Activated T-cell treated with anti-CD3 and anti-CD28 coated beads for 1 hour (primary cell): ENCODE results near the gene IGLON5.

ENCODE experiments used
- DNase-seq: peaks from one replicate; pipeline ENCODE4 v3.0.0-alpha.2; 2020; ENCODE audit warnings: low read depth

Gene IGLON5

DNA sequence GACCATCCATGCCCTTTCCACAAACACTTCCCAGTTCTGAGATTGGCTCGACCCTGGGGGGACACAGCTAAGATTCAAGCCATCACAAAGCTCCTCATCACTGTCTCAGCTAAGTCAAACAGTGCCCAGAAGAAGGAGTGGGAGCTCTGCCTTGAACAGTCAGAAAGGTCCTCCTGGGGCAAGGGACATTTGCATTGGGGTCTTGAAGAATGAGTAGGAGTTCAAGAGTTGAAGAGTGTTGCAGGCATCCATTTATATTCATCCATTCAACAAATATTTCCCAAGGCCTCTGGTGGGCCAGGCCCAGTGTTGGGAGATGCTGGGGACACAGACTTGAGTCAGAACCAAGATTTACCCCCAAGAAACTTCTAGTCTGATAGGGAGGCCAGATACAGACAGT is 6.5 kb downstream of the IGLON5 start:
- no peak for DNase-seq

DNA sequence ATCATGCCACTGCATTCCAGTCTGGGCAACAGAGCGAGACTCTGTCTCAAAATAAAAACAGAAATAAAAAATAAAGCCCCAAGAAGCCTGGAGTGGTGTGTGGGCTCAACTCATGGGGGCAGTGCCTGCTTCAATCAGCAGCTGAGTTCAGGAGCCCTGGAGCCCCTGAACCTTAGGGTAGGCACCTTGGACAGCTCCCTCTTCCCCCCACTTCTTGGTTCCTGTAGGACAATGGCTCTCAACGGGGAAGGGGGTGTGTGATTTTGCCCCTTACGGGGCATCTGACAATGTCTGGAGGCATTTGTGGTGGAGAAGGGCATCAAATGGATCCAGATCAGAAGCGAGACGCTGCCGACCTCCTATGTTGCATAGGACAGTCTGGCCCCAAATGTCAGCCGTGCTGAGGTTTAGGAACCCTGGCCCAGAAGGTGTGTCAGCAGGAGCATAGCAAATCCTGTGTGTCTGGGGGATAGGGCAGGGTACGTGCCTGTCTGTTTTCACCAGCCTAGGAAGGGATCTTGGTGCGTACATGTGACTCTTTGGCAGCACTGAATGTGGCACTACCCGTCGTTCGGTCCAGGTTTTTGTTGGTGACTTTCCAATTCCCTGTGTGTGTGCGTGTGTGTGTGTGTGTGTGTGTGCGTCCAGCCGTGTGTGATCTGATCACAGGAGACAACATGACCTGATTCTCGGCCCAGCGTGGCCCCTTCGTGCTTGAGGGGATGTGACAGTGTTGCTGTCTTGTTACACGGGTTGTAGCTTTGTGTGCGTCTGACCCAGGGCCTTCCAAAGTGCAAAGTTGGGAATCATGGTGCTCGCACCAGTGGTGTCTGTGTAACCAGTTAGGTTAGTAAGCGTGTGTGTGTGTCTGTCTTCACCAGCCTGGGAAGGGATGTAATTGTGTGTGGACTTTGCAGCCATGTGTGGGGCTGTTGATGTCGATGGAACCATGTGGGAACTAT is 7.5 kb downstream of the IGLON5 start:
- no peak for DNase-seq

DNA sequence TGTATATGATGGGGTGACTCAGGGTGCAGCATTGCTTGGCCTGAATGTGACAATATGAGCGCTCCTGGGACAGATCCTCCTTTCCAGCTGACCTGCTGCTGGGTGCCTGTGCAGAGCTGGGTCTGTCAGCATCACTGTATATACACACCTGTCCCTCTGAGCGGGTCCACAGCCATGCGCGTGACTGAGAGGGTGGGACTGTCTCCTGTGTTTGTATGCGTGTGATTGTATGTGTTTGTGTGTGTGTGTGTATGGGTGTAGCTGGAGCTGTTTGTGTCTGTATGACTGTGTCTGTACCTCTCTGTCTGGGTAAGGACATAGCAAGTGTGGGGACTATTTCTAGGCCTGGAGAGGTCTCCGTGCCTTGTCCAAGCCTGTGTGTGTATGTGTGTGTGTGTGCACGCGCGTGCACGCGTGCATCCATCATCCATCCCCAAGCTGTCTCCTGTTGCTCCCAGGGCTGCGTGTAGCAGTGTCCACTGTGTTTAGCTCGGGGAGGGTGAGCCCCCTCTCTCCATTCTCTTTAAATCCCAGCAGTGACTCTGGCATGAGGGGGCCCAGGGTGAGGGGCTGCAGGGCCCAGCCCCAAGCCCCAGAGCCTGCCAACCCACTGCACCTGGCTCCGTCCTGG is 8.3 kb downstream of the IGLON5 start:
- no peak for DNase-seq

DNA sequence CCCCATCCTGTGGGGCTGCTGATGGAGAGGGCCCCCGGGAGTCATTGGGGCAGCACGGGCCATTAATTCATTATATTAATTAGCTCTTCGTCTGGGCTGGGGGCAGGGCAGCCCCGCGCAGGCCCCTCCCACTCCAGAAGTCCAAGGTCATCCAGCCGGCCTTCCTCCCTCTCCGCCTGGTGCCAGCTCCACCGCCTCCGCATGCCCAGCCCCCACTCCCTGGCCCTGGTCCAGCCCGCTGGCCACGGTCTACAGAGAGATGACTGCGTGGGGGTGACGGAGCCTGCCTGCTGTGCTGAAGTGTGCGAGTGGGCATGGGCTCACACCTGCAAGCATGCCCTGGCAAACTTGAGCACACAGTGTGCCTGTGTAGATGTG is 8.8 kb downstream of the IGLON5 start:
- DNase-seq: no peak

DNA sequence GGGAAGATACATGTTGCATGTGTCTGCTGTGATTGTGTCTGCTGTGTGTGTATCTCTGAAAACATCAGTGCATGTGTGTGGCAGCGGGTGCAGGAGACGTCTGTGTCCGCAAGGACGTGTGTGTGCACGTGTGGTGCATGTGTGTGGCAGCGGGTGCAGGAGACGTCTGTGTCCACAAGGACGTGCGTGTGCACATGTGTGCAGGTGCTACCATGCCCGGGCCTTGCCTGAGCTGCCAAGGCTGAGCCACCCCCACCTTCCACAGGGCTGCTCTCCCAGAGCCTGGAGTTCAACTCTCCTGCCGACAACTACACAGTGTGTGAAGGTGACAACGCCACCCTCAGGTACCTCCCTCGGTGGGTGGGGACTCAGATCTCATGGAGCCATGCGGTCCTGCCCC is 10.4 kb downstream of the IGLON5 start:
- DNase-seq: no peak

DNA sequence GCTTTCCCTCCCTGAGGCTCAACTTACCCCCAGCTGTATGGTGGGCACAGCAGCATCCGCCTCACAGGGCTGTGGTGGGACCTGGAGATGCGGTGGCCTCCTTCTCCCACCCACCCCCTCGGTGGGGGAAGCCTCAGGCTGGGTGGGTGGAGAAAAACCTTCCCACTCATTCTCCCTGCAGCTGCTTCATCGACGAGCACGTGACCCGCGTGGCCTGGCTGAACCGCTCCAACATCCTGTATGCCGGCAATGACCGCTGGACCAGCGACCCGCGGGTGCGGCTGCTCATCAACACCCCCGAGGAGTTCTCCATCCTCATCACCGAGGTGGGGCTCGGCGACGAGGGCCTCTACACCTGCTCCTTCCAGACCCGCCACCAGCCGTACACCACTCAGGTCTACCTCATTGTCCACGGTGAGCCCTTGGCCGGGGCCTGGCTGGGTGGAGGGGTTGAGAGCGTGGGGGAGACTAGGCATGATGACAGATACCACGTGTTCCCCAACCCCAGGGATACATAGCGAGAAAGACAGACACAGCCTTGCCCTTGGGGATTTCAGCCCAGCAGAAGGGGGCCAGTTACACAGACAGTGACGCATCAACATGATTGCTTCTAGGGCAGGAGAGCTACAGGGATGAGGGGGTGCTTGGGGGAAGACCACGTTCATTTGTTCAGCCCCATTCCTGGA is 12.2 kb downstream of the IGLON5 start:
- no peak for DNase-seq

DNA sequence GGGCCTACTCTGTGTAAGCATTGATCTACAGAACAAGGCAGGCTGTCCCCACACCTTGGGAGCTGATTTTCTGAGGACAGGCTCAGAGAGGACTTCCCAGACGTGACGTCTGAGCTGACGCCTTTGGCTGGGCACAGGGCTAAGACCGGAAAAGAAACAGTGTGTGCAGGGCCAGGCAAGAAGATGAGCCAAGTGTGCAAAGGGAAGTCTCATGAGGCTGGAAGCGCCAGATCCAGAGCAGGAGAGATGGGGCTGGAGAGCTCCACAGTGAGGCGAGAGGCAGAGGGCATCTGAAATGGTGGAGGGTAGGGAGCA is 12.7 kb downstream of the IGLON5 start:
- no peak for DNase-seq

DNA sequence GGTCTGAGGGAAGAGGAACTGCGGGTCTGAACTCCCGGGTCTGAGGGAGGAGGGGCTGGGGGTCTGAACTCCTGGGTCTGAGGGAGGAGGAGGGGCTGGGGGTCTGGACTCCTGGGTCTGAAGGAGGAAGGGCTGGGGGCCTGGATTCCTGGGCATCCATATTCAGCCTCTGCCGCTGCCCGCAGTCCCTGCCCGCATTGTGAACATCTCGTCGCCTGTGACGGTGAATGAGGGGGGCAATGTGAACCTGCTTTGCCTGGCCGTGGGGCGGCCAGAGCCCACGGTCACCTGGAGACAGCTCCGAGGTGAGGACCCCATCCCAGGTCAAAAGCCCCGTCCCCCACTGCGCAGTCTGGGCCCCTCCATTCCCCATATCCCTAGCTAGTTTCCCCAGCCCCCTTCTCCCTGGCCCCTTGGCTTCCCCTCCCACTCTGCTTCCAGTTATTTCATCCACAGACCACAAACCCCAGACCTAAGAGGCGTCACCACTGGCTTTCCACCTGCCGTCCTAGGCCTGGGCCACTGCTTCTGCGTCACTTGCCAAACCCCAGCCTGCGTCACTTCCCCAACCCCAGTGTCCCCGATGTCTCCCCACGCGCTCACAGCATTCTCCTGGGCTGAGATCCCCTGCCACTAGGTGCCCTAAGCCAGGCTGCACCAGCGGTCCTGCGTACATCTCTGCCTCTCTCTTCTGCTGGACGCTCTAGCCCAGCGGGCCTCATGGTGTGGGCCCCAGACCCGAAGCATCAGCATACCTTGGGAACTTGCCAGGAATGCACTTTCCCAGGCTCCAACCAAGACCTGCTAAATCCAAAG is 13.9 kb downstream of the IGLON5 start:
- DNase-seq: no peak

DNA sequence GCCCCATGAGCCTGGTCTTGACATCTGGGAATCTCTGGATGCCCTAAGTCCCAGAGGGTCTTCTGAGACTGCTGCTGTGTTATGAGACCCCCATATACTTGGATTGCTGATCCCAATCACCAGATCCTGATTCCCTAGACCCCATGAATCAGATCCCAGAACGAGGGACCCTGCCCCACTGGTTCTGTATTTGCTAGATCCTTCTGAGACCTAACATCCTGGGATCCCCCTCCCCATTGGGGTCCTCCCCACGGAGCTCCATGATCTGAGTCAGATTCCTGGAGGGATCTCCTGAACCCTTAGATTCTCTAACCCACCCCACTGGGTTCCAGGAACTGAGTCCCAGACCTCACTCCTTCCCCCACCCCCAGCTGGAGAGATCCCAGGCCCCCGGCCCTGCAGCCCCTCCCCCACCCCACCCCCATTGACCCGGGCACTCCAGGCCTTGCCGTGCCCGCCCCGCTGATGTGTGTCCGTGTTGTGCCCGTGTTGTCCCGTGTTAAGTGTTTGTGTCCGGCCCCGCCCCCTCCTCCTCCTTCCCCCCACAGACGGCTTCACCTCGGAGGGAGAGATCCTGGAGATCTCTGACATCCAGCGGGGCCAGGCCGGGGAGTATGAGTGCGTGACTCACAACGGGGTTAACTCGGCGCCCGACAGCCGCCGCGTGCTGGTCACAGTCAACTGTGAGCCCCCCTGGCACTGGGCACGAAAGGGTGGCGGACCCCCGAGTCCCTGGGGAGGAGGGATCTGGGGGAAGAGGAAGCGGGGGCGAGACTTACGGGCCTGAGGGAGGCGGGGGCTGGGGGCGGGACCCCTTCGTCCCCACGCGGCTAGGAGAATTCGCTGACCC is 15.0 kb downstream of the IGLON5 start:
- no peak for DNase-seq

DNA sequence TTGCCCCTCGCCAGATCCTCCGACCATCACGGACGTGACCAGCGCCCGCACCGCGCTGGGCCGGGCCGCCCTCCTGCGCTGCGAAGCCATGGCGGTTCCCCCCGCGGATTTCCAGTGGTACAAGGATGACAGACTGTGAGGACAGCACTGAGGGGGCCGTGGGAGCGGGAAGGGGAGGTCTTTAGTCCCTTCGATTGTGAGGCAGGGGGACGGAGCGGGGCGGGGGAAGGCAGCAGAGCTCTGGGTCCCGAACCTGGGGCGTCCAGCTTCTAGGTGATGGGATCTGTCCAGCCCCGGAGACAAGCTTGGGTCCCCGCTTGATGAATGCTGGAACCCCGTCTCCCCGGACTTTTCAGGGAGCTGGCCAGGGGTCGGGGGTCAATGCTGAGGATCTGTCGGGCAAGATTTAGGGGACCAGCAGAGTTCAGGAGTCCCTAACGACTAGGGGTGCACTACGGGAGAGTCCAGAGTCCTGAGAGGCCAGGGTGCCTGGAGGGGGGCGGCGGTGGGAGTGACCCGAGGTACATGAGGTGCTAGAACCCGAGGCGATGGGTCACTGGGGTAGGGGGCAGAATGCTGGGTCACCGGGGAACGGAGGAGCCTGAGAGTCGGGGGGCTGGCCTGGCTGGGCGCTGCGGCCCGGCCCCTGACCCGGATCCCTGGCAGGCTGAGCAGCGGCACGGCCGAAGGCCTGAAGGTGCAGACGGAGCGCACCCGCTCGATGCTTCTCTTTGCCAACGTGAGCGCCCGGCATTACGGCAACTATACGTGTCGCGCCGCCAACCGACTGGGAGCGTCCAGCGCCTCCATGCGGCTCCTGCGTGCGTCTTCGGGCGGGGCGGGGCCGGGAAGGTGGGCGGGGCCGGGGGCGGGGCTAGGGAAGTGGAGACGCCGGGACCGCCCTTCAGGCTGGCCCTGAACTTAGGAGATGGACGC is 15.9 kb downstream of the IGLON5 start:
- peak; percentile 28 for DNase-seq

DNA sequence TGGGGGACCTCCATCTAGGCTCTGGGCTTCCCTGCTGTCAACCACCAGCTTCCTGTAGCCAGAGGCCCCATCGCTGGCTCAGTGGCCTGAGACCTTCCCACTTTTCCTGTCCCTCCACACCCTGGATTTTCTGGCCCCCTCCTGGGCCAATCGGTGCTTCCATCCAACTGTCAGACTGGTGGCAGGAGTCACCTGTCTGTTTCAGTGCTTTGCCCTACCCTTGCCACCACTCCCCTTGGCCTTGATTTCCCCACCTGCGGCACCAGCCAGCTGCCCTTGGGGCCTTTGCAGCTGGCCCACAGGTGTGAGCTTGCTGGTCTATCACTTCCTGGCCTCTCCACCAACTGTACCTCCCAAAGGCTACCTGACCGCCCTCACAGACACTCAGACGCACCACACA is 18.0 kb downstream of the IGLON5 start:
- no peak for DNase-seq

DNA sequence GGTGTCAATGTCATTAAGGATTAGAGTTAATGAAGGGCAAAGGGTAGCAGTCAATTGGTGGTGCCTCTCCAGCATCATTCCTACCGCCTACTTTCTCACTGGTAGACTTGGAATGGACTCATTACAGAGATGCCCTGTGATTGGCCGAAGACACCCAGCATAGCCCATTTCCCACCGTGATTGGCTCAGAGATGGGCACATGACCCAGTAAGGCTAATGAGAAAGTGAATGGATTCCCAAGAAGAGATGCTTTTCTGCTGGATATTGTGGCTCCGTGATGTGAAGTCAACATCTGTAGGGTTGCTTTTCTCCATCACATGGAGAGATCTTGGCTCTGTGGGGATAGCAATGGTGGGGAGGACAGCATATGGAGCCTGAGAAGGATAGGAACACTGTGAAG is 18.9 kb downstream of the IGLON5 start:
- DNase-seq: no peak

DNA sequence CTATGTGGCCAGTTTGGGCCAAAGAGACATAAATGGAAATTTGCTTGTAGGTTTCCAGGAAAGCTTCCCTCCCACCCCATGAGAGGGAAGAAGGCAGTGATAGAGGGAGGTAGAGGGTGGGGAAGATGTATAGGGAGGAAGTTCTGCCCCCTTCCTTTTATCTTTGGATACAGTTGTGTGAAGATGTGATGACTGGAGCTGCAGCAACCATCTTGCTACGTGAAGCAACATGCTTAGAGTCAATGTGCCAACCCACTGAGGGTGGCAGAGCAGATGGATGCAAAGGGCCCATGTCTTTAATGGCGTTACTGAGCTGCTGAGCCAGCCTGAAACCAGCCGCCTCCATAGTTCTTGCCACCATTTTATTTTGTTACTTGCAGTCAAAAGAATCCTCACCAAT is 19.7 kb downstream of the IGLON5 start:
- no peak for DNase-seq

DNA sequence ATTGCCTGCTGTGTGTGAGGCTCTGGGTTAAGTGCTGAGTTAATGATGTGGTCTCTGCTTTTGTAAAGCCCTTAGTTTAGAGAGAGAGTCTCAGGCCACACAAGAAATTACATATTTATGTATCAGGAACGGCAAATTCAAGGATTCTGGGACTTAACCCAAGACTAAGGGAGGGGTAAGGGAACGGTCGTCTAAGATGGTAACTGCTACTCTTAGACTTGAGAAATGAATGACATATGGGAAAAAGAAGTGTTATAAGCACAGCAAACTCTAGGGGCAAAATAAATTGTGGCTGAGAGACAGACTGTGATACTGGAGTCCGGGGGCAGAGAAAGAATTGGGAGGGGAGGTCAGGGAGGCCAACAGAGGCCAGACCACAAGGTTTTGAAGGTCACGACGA is 20.3 kb downstream of the IGLON5 start:
- DNase-seq: no peak

DNA sequence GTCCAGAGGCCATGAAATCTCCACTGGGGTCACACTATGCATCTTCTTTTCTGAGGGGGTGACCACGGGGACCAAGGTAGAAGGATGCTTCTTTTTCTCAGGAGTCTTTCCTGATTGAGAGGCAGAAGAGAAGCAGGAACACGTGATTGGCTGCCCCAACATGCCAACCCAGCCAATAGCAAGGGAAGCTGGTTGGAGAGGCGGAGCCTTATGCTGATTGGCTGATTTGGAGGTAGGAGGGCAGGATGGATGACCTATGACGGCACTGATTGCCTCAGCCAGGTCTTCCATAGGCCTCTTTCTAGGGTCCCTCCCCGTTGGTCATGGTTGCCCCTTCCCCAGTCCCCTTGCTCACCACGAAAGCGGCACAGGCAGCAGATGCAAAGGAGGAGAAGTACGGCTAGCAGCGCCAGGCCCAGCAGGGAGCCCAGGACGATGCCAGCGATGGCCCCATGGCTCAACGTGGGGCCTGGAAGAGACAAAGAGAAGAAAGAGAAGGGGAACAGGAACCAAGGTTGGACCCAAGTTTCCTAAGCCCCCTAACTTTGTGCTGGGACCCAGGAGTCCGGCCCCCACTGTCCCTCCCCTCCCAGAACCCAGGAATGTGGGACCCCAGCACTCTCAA is 22.5 kb downstream of the IGLON5 start:
- no peak for DNase-seq

DNA sequence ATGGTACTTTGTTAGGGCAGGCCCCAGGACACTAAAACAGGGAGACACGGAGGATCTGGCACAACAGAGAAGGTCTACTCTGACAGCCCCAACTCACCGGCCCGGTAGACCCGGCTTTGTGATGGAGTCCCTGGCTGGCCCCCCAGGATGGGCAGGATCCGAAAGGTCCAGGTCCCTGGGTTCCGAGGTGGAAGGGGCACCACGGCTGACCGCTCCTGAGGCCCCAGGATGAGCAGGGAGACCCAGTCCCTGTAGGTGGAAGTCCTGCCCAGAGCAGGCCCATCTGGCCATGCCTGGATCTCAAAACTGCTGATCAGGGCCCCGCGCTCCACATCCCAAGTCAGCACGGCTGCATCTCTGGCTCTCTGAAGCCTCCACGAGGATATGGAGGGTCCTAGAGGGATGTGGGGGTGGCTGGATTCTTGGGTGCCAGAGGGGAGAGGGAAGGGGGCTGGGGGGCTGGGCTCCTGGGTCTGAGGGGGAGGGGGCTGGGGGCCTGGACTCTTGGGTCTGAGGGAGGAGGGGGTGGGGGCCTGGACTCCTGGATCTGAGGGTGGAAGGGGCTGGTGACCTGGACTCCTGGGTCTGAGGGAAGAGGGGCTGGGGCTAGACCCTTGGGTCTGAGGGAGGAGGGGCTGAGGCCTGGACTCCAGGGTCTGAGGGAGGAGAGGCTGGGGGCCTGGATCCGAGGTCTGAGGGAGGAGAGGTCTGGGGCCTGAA is 25.9 kb downstream of the IGLON5 start:
- DNase-seq: no peak

DNA sequence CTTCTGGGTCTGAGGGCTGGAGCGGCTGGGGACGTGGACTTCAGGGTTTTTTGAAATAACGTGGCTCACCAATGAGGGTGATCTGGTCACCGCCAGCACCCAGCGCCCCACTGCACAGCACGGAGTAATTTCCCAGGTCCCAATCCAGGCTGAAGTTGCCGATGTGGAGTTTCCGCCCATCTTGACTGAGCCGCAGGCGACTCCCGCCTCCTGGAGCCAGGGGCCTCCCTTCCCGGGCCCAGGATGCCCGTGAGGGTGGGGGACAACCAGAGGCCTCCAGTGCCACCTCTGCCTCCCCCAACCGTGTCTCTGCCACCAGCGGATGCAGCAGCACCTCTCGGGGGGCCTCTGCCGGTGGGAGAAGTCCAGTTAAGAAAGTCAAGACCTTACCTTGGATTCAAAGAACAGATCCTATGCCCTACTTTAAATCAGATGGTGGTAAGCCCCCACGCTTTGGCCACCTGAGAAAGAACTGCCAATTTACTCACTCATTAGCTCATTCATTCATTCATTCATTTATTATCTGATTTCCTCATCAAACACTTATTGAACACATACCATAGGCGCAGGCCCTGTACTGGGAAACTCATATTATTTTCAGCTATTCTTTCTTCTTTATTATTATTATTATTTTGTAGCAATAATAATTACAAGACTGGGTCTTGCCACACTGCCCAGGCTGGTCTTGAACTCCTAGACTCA is 26.6 kb downstream of the IGLON5 start:
- no peak for DNase-seq

DNA sequence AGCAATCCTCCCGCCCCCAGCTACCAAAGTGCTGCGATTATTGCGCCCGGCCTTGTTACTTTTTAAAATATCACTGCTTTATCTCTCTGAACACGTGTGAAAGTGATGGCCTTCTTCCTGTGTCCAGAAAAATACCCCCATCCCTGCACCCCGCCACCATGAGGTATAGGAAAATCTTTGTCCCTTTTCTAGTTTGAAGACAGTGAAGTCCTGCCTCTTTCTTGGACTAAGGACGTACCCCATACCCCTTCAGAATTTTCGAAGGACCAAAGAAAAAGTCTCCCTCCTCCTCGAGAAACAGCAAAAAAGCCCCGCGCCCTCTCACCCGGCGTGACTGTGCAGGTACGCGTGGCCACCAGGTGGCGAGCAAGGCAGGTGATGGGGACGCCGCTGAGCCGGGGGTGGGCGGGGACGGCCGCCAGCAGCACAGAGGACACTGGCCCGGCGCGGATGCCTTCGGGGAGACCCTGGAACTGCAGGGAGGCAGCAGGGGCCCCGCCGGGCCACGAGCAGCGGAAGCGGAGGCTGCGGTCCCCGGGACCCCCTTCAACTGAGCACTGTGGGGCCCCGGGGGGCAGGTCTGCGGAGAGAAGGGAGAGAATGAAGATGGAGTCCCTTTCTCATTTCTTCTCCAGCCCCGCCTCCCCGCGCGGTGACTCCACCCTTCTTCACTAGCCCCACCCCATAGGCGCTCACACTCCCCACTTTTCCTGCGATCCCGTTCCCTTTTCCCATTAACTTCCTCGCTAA is 27.3 kb downstream of the IGLON5 start:
- DNase-seq: peak; percentile 83
